A673 (cell line): ENCODE data around the gene KCND2. TPM values are rescaled to one million over a fixed set of nuclear protein-coding genes. Genes with fewer than 3 reads are reported as not detected.

Experiments used
- BruUV-seq: library from RNA; stranded (reverse); fragments of 400-500 nt; replicated peaks from 2 replicates; lab custom pipeline; 2021; lab: Mats Ljungman, UMichigan
- CTCF ChIA-PET: fragments of 300-600 bp; sonication (Branson Sonifier 250); formaldehyde crosslinking; loops from one replicate; lab custom pipeline; 2022; ENCODE audit warnings: antibody characterized with exemption; lab: Charles Lee
- POLR2A ChIA-PET: fragments of 300-600 bp; sonication (Branson Sonifier 250); formaldehyde crosslinking; loops from one replicate; lab custom pipeline; 2022; ENCODE audit warnings: antibody characterized with exemption; ENCODE audit not compliant: low non-redundant PET; lab: Charles Lee
- DNase-seq: peaks from one replicate; pipeline ENCODE4 v3.0.0-alpha.2; 2015; ENCODE audit warnings: low spot score
- H3K27ac ChIP-seq: fragments of 200-600 bp; sonication (generic); 2 replicates; pipeline ENCODE4 v1.5.1; 2016; ENCODE audit warnings: mixed run types, low read depth, mild to moderate bottlenecking, mixed read lengths, antibody characterized with exemption, low read length; ENCODE audit not compliant: poor library complexity, severe bottlenecking
- H3K27me3 ChIP-seq: fragments of 200-600 bp; sonication (generic); replicated peaks from 2 replicates; pipeline ENCODE4 v1.6.1; 2017; ENCODE audit warnings: mixed run types, low read depth, mild to moderate bottlenecking, mixed read lengths, antibody characterized with exemption, low read length; ENCODE audit not compliant: insufficient read depth, poor library complexity
- H3K36me3 ChIP-seq: fragments of 200-600 bp; sonication (generic); 2 replicates; pipeline ENCODE4 v1.6.1; 2016; ENCODE audit warnings: mixed run types, mild to moderate bottlenecking, mixed read lengths, antibody characterized with exemption, low read length; ENCODE audit not compliant: insufficient read depth, poor library complexity, severe bottlenecking
- H3K4me1 ChIP-seq: fragments of 200-600 bp; sonication (generic); 2 replicates; pipeline ENCODE4 v1.6.1; 2017; ENCODE audit warnings: mixed run types, mild to moderate bottlenecking, mixed read lengths, antibody characterized with exemption, low read length; ENCODE audit not compliant: insufficient read depth, poor library complexity, severe bottlenecking
- H3K4me3 ChIP-seq: fragments of 200-600 bp; sonication (generic); 2 replicates; pipeline ENCODE4 v1.5.1; 2016; ENCODE audit warnings: low read depth, mixed run types, mild to moderate bottlenecking, mixed read lengths, low read length; ENCODE audit not compliant: poor library complexity, severe bottlenecking
- H3K9me3 ChIP-seq: fragments of 200-600 bp; sonication (generic); 2 replicates; pipeline ENCODE4 v1.6.1; 2016; ENCODE audit warnings: mixed run types, low read depth, mild to moderate bottlenecking, mixed read lengths, antibody characterized with exemption, low read length; ENCODE audit not compliant: poor library complexity, severe bottlenecking
- EZH2 ChIP-seq: fragments of 200-600 bp; sonication (generic); IDR thresholded peaks from 2 replicates; pipeline ENCODE4 v1.6.1; 2017; ENCODE audit warnings: borderline replicate concordance, low read depth, mild to moderate bottlenecking, mixed read lengths, antibody characterized with exemption, low read length; ENCODE audit not compliant: poor library complexity, severe bottlenecking
- intact Hi-C: fragments of 100-400 bp; cut with micrococcal nuclease; formaldehyde crosslinking; loops from one replicate; pipeline ENCODE4 v1.10.0; 2022; ENCODE audit not compliant: unreplicated experiment
- total RNA-seq: library from RNA; stranded (reverse); gene quantifications from 2 replicates; pipeline ENCODE4 v1.2.3, GENCODE V29; 2021
- TF ChIP-seq, protein P1 (sequence below): fragments of 300-800, 200-600 bp; sonication (generic); conservative IDR thresholded peaks from 2 replicates; pipeline ENCODE4 v1.5.1; 2017; ENCODE audit warnings: low read depth, mild to moderate bottlenecking, antibody characterized with exemption, low read length, moderate library complexity, mixed read lengths

The KCND2 gene
- total RNA-seq, 1 experiment from 2014 or later: not detected

DNA sequence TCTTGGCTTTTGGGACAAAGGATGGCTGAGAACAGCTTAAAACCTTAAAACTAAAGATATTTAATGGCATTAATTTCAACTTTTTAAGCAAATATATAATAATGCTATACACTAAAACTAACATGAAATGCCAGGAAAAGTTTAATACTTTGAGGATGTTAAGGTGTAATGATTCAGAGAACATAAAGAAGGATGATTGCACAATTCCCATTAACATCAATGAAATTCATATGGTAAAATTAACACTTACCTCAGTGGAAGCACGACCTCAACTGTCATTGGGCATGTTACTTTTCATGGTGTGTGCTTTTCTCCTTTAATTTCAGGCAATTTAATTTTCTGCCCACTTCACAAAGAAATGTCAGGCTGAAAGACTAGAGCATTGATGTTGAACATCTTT is 171.7 kb downstream of the KCND2 start:
- no peak overlapping the region for H3K4me3 ChIP-seq
- no peaks in the 10 kb centered on the region for H3K27me3 ChIP-seq
- H3K27ac ChIP-seq: no peak overlapping the region
- no peaks in the 10 kb centered on the region for H3K4me1 ChIP-seq
- no peaks in the 10 kb centered on the region for H3K36me3 ChIP-seq
- no peak for DNase-seq
- ChIA-PET POLR2A (no interaction called here), CTCF (no interaction called here)
- no peak for TF ChIP-seq EZH2
- TF ChIP-seq, protein P1, sequence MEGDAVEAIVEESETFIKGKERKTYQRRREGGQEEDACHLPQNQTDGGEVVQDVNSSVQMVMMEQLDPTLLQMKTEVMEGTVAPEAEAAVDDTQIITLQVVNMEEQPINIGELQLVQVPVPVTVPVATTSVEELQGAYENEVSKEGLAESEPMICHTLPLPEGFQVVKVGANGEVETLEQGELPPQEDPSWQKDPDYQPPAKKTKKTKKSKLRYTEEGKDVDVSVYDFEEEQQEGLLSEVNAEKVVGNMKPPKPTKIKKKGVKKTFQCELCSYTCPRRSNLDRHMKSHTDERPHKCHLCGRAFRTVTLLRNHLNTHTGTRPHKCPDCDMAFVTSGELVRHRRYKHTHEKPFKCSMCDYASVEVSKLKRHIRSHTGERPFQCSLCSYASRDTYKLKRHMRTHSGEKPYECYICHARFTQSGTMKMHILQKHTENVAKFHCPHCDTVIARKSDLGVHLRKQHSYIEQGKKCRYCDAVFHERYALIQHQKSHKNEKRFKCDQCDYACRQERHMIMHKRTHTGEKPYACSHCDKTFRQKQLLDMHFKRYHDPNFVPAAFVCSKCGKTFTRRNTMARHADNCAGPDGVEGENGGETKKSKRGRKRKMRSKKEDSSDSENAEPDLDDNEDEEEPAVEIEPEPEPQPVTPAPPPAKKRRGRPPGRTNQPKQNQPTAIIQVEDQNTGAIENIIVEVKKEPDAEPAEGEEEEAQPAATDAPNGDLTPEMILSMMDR: no peak
- BruUV-seq: no TSS peak
- intact Hi-C loops: no loop called here
- no peaks in the 10 kb centered on the region for H3K9me3 ChIP-seq

DNA sequence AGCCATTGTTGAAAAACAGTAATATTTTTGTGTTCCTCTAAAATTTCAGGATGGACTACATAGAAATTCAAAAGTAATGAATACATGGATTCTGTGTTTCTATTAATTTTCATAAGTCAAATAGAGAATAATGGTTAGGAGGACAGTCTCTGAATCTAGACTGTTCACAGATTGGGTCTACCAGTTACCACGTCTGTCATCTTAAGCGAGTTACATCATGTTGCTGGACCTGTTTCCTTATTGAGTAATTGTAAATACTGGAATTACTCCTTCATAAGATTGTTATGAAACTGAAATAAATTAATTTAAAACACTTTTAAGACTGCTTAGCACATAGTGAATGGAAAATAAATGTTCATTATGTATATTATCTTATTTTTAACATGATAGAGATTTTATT is 172.3 kb downstream of the KCND2 start:
- BruUV-seq: no TSS peak
- intact Hi-C loops: no loop called here
- ChIA-PET CTCF (no interaction called here), POLR2A (no interaction called here)
- H3K4me1 ChIP-seq: no peaks in the 10 kb centered on the region
- DNase-seq: no peak
- H3K36me3 ChIP-seq: no peaks in the 10 kb centered on the region
- no peak overlapping the region for H3K4me3 ChIP-seq
- no peak overlapping the region for H3K27ac ChIP-seq
- no peaks in the 10 kb centered on the region for H3K27me3 ChIP-seq
- TF ChIP-seq, protein P1: no peak
- TF ChIP-seq EZH2: no peak
- no peaks in the 10 kb centered on the region for H3K9me3 ChIP-seq

DNA sequence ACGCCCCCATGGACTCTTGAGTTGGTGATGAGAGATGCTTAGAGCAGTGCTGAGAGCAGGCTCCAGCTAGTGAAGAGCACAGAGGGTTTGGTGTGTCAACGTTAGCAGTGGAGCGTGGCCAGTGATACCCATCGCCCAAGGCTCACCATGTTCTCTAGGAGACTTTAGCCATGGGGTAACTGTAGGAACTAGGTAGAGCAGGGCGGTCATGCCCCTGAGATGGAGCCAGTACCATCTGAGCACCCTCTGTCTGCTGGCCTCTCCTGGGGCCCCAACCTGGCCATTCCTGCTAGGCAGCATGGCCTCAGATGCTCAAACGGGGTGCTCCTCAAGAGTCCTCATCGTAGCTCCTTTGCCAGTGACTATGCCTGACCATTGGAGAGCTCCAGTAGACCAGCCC is 179.7 kb downstream of the KCND2 start:
- POLR2A ChIA-PET: no interaction called here
- no peak for DNase-seq
- H3K9me3 ChIP-seq: peaks cover 10% of the 10 kb centered on the region
- CTCF ChIA-PET: no interaction called here
- TF ChIP-seq EZH2: no peak
- TF ChIP-seq, protein P1: no peak
- H3K36me3 ChIP-seq: no peaks in the 10 kb centered on the region
- H3K27me3 ChIP-seq: no peaks in the 10 kb centered on the region
- no peak overlapping the region for H3K27ac ChIP-seq
- no peaks in the 10 kb centered on the region for H3K4me1 ChIP-seq
- intact Hi-C loops: no loop called here
- BruUV-seq: no TSS peak
- no peak overlapping the region for H3K4me3 ChIP-seq
